ENCODE data around the gene ZNF26.
"Not testable (repeated sequence)": the region's sequence is repeated elsewhere in the genome, so short reads cannot be mapped to it uniquely, and the experiment has no call there.

The ZNF26 gene

GRCh38 chr12:132986001-132986884 is at the start of gene ZNF26:
Gene ZNF26, plus strand, starts transcription at chr12:132986367. Its CDS starts 474 bp downstream, at chr12:132986841.
- peak; percentile 70 for DNase-seq (ENCODE audit: low read depth)

- not testable (repeated sequence) for DNase-seq (ENCODE audit: low read depth)
Measured at GRCh38 chr12:132936921-132937320, 49.2 kb upstream of the ZNF26 start.

- no peak for DNase-seq (ENCODE audit: low read depth)
Measured at GRCh38 chr12:132937476-132937875, 48.7 kb upstream of the ZNF26 start.

GRCh38 chr12:132938807-132939206 is 47.4 kb upstream of the ZNF26 start:
- not testable (repeated sequence) for DNase-seq (ENCODE audit: low read depth)

- DNase-seq (ENCODE audit: low read depth), result no peak
Measured at GRCh38 chr12:132940071-132940719, 46.0 kb upstream of the ZNF26 start.

GRCh38 chr12:132941336-132941954 is 44.7 kb upstream of the ZNF26 start:
- DNase-seq (ENCODE audit: low read depth), result no peak

- no peak for DNase-seq (ENCODE audit: low read depth)
Measured at GRCh38 chr12:132942611-132943010, 43.6 kb upstream of the ZNF26 start.

GRCh38 chr12:132945806-132946205 is 40.4 kb upstream of the ZNF26 start:
- no peak for DNase-seq (ENCODE audit: low read depth)

GRCh38 chr12:132946246-132946820 is 39.8 kb upstream of the ZNF26 start:
- DNase-seq (ENCODE audit: low read depth), result no peak

- no peak for DNase-seq (ENCODE audit: low read depth)
Measured at GRCh38 chr12:132948146-132949066, 37.8 kb upstream of the ZNF26 start.

GRCh38 chr12:132949936-132950837 is 36.0 kb upstream of the ZNF26 start:
- DNase-seq (ENCODE audit: low read depth), result no peak

- DNase-seq (ENCODE audit: low read depth), result no peak
Measured at GRCh38 chr12:132950844-132951535, 35.2 kb upstream of the ZNF26 start.

- DNase-seq (ENCODE audit: low read depth), result no peak
Measured at GRCh38 chr12:132951649-132952048, 34.5 kb upstream of the ZNF26 start.

GRCh38 chr12:132952371-132953162 is 33.6 kb upstream of the ZNF26 start:
- DNase-seq (ENCODE audit: low read depth), result no peak

GRCh38 chr12:132953163-132953425 is 33.1 kb upstream of the ZNF26 start:
- no peak for DNase-seq (ENCODE audit: low read depth)

GRCh38 chr12:132953771-132954170 is 32.4 kb upstream of the ZNF26 start:
- no peak for DNase-seq (ENCODE audit: low read depth)

GRCh38 chr12:132954471-132955048 is 31.6 kb upstream of the ZNF26 start:
- DNase-seq (ENCODE audit: low read depth), result no peak

- DNase-seq (ENCODE audit: low read depth), result peak; percentile 57
Measured at GRCh38 chr12:132955094-132956010, 30.8 kb upstream of the ZNF26 start.

Measured in fibroblast of the conjunctiva (primary cell).